SJCRH30 (cell line): Measurements from ENCODE around the gene MME. TPM values are rescaled to one million over a fixed set of nuclear protein-coding genes. Genes with fewer than 3 reads are reported as not detected.

Experiments
- DNase-seq, 2 experiments: peaks; one replicate each; pipeline ENCODE4 v3.0.0-alpha.2; 2015 to 2020
- H3K27ac ChIP-seq: fragments of 250-450 bp; sonication (Bioruptor Pico); 2 replicates; pipeline ENCODE4 v1.5.1; 2020; ENCODE audit warnings: mild to moderate bottlenecking, moderate library complexity
- H3K27me3 ChIP-seq: fragments of 250-450 bp; sonication (Bioruptor Pico); 2 replicates; pipeline ENCODE4 v1.5.1; 2020; ENCODE audit warnings: mild to moderate bottlenecking, moderate library complexity
- H3K36me3 ChIP-seq: fragments of 250-450 bp; sonication (Bioruptor Pico); 2 replicates; pipeline ENCODE4 v1.5.1; 2020; ENCODE audit warnings: mild to moderate bottlenecking, moderate library complexity
- H3K4me1 ChIP-seq: fragments of 250-450 bp; sonication (Bioruptor Pico); 2 replicates; pipeline ENCODE4 v1.5.1; 2020; ENCODE audit warnings: mild to moderate bottlenecking, moderate library complexity
- H3K4me3 ChIP-seq: fragments of 250-450 bp; sonication (Bioruptor Pico); 2 replicates; pipeline ENCODE4 v1.5.1; 2020; ENCODE audit warnings: mild to moderate bottlenecking, moderate library complexity
- H3K9me3 ChIP-seq: fragments of 250-450 bp; sonication (Bioruptor Pico); replicated peaks from 2 replicates; pipeline ENCODE4 v1.5.1; 2020; ENCODE audit warnings: mild to moderate bottlenecking, moderate library complexity
- total RNA-seq: library from RNA; depleted of rRNA; stranded (reverse); fragments of >200 nt; shearing (Covaris generic); gene quantifications from 2 replicates; pipeline ENCODE4 v1.2.3, GENCODE V29; 2014

The MME gene
- total RNA-seq, 1 experiment from 2014 or later: 71.5 TPM

- H3K27me3 ChIP-seq: no peaks in the 10 kb centered on the region
- peaks cover 32% of the 10 kb centered on the region for H3K36me3 ChIP-seq
- no peaks in the 10 kb centered on the region for H3K4me1 ChIP-seq
- DNase-seq: no peak
- no peak overlapping the region for H3K4me3 ChIP-seq
- H3K9me3 ChIP-seq: no peaks in the 10 kb centered on the region
- no peak overlapping the region for H3K27ac ChIP-seq
These were observed 67.5 kb downstream of the MME start for GRCh38 chr3:155147588-155147987.

- DNase-seq: no peak
- Histone ChIP-seq H3K9me3 (no peaks in the 10 kb centered on the region), H3K27ac (no peak overlapping the region), H3K4me3 (no peak overlapping the region), H3K4me1 (no peaks in the 10 kb centered on the region), H3K36me3 (peaks cover 24% of the 10 kb centered on the region), H3K27me3 (no peaks in the 10 kb centered on the region)
These were observed 69.4 kb downstream of the MME start for GRCh38 chr3:155149494-155149893.

- peaks cover 13% of the 10 kb centered on the region for H3K36me3 ChIP-seq
- no peak for DNase-seq
These were observed 73.4 kb downstream of the MME start for GRCh38 chr3:155153242-155154186.

GRCh38 chr3:155154255-155154654 is 74.1 kb downstream of the MME start:
- Histone ChIP-seq H3K36me3 (peaks cover 8% of the 10 kb centered on the region), H3K4me1 (no peaks in the 10 kb centered on the region), H3K27ac (no peak overlapping the region), H3K4me3 (no peak overlapping the region), H3K9me3 (no peaks in the 10 kb centered on the region), H3K27me3 (no peaks in the 10 kb centered on the region)
- DNase-seq: no peak

More at GRCh38 chr3:155153242-155154186, 73.4 kb downstream of the MME start:
- H3K4me1 ChIP-seq: no peaks in the 10 kb centered on the region
- no peaks in the 10 kb centered on the region for H3K9me3 ChIP-seq
- no peak overlapping the region for H3K27ac ChIP-seq
- no peaks in the 10 kb centered on the region for H3K27me3 ChIP-seq
- no peak overlapping the region for H3K4me3 ChIP-seq

- no peaks in the 10 kb centered on the region for H3K27me3 ChIP-seq
- H3K4me1 ChIP-seq: no peaks in the 10 kb centered on the region
- no peak for DNase-seq
- no peaks in the 10 kb centered on the region for H3K9me3 ChIP-seq
- no peak overlapping the region for H3K27ac ChIP-seq
- no peaks in the 10 kb centered on the region for H3K36me3 ChIP-seq
- H3K4me3 ChIP-seq: no peak overlapping the region
These were observed 78.4 kb downstream of the MME start for GRCh38 chr3:155158346-155159037.

GRCh38 chr3:155159301-155159700 is 79.2 kb downstream of the MME start:
- H3K9me3 ChIP-seq: no peaks in the 10 kb centered on the region
- H3K27ac ChIP-seq: no peak overlapping the region
- no peaks in the 10 kb centered on the region for H3K27me3 ChIP-seq
- H3K36me3 ChIP-seq: no peaks in the 10 kb centered on the region
- no peak for DNase-seq
- H3K4me1 ChIP-seq: no peaks in the 10 kb centered on the region
- H3K4me3 ChIP-seq: no peak overlapping the region

GRCh38 chr3:155161640-155162292 is 81.6 kb downstream of the MME start:
- H3K36me3 ChIP-seq: no peaks in the 10 kb centered on the region; the same call in 1 of the 2 replicates
- no peaks in the 10 kb centered on the region for H3K9me3 ChIP-seq
- no peaks in the 10 kb centered on the region for H3K4me1 ChIP-seq
- no peak overlapping the region for H3K4me3 ChIP-seq
- no peak overlapping the region for H3K27ac ChIP-seq
- DNase-seq: no peak
- no peaks in the 10 kb centered on the region for H3K27me3 ChIP-seq

- peaks cover 11% of the 10 kb centered on the region for H3K36me3 ChIP-seq
- no peaks in the 10 kb centered on the region for H3K27me3 ChIP-seq
- H3K4me1 ChIP-seq: no peaks in the 10 kb centered on the region
- no peak overlapping the region for H3K27ac ChIP-seq
- DNase-seq: no peak
- no peaks in the 10 kb centered on the region for H3K9me3 ChIP-seq
- no peak overlapping the region for H3K4me3 ChIP-seq
These were observed 84.2 kb downstream of the MME start for GRCh38 chr3:155164306-155164705.

GRCh38 chr3:155166441-155166840 is 86.3 kb downstream of the MME start:
- Histone ChIP-seq H3K36me3 (peaks cover 15% of the 10 kb centered on the region), H3K27me3 (no peaks in the 10 kb centered on the region), H3K4me1 (no peaks in the 10 kb centered on the region), H3K27ac (no peak overlapping the region), H3K4me3 (no peak overlapping the region), H3K9me3 (no peaks in the 10 kb centered on the region)
- no peak for DNase-seq

- no peaks in the 10 kb centered on the region for H3K9me3 ChIP-seq
- DNase-seq: no peak
- no peak overlapping the region for H3K4me3 ChIP-seq
- no peak overlapping the region for H3K27ac ChIP-seq
- H3K36me3 ChIP-seq: peaks cover 28% of the 10 kb centered on the region
- no peaks in the 10 kb centered on the region for H3K4me1 ChIP-seq
- no peaks in the 10 kb centered on the region for H3K27me3 ChIP-seq
These were observed 89.1 kb downstream of the MME start for GRCh38 chr3:155169197-155169596.

GRCh38 chr3:155173771-155174170 is 93.7 kb downstream of the MME start:
- H3K27ac ChIP-seq: no peak overlapping the region
- H3K27me3 ChIP-seq: no peaks in the 10 kb centered on the region
- no peaks in the 10 kb centered on the region for H3K9me3 ChIP-seq
- no peaks in the 10 kb centered on the region for H3K4me1 ChIP-seq
- DNase-seq: no peak
- no peak overlapping the region for H3K4me3 ChIP-seq
- peaks cover 25% of the 10 kb centered on the region for H3K36me3 ChIP-seq

- Histone ChIP-seq H3K27ac (no peak overlapping the region), H3K4me3 (no peak overlapping the region), H3K9me3 (no peaks in the 10 kb centered on the region), H3K36me3 (peaks cover 9% of the 10 kb centered on the region; the same call in 1 of the 2 replicates), H3K4me1 (no peaks in the 10 kb centered on the region), H3K27me3 (no peaks in the 10 kb centered on the region)
- no peak for DNase-seq
These were observed 98.8 kb downstream of the MME start for GRCh38 chr3:155178810-155179436.

GRCh38 chr3:155179437-155179827 is 99.3 kb downstream of the MME start:
- Histone ChIP-seq H3K36me3 (peaks cover 9% of the 10 kb centered on the region; the same call in 1 of the 2 replicates), H3K4me3 (no peak overlapping the region), H3K4me1 (no peaks in the 10 kb centered on the region), H3K27me3 (no peaks in the 10 kb centered on the region), H3K27ac (no peak overlapping the region), H3K9me3 (no peaks in the 10 kb centered on the region)
- DNase-seq: no peak

GRCh38 chr3:155179966-155180757 is 100.0 kb downstream of the MME start:
- DNase-seq: no peak
- H3K4me1 ChIP-seq: no peaks in the 10 kb centered on the region
- no peak overlapping the region for H3K4me3 ChIP-seq
- no peak overlapping the region for H3K27ac ChIP-seq
- H3K27me3 ChIP-seq: no peaks in the 10 kb centered on the region
- H3K36me3 ChIP-seq: peaks cover 4% of the 10 kb centered on the region; the same call in 1 of the 2 replicates
- no peaks in the 10 kb centered on the region for H3K9me3 ChIP-seq
